H9 (cell line): ENCODE results near the gene FXYD3. TPM values are rescaled to one million over a fixed set of nuclear protein-coding genes. Genes with fewer than 3 reads are reported as not detected.

Experiments
- DNase-seq: peaks from one replicate; pipeline ENCODE4 v3.0.0-alpha.2; 2017
- H2AFZ ChIP-seq: one replicate; pipeline ENCODE4 v1.6.1; 2013; ENCODE audit warnings: mild to moderate bottlenecking, low read length, control low read depth, moderate library complexity
- H2AK5ac ChIP-seq: 2 replicates; pipeline ENCODE4 v1.6.1; 2013; ENCODE audit warnings: low read length, control low read depth, mixed read lengths; ENCODE audit not compliant: insufficient read length
- H2BK120ac ChIP-seq: one replicate; pipeline ENCODE4 v1.6.1; 2013; ENCODE audit warnings: low read depth, mild to moderate bottlenecking, low read length, control low read depth, inconsistent platforms; ENCODE audit not compliant: poor library complexity, severe bottlenecking
- H2BK12ac ChIP-seq: 2 replicates; pipeline ENCODE4 v1.6.1; 2013; ENCODE audit warnings: low read length, control low read depth, mixed read lengths, low read depth; ENCODE audit not compliant: insufficient read length
- H2BK15ac ChIP-seq: 2 replicates; pipeline ENCODE4 v1.6.1; 2013; ENCODE audit warnings: low read depth, low read length, control low read depth
- H2BK20ac ChIP-seq: one replicate; pipeline ENCODE4 v1.6.1; 2013; ENCODE audit warnings: low read depth, mild to moderate bottlenecking, low read length, control low read depth, inconsistent platforms; ENCODE audit not compliant: poor library complexity, severe bottlenecking
- H2BK5ac ChIP-seq: 2 replicates; pipeline ENCODE4 v1.6.1; 2013; ENCODE audit warnings: low read length, control low read depth, mixed read lengths; ENCODE audit not compliant: insufficient read length
- H3K14ac ChIP-seq: 2 replicates; pipeline ENCODE4 v1.6.1; 2013; ENCODE audit warnings: low read length, control low read depth; ENCODE audit not compliant: insufficient read depth
- H3K18ac ChIP-seq: 2 replicates; pipeline ENCODE4 v1.6.1; 2013; ENCODE audit warnings: low read depth, mild to moderate bottlenecking, mixed read lengths, low read length, control low read depth; ENCODE audit not compliant: insufficient read length
- H3K23ac ChIP-seq: 2 replicates; pipeline ENCODE4 v1.6.1; 2013; ENCODE audit warnings: low read length, control low read depth, mixed read lengths, low read depth; ENCODE audit not compliant: insufficient read length
- H3K23me2 ChIP-seq: 2 replicates; pipeline ENCODE4 v1.6.1; 2013; ENCODE audit warnings: low read depth, mild to moderate bottlenecking, mixed read lengths, low read length, control low read depth; ENCODE audit not compliant: insufficient read length, poor library complexity, severe bottlenecking
- H3K27ac ChIP-seq: 2 replicates; pipeline ENCODE4 v1.5.1; 2013; ENCODE audit warnings: low read length, control low read depth, mixed read lengths, low read depth; ENCODE audit not compliant: insufficient read length
- H3K27me3 ChIP-seq: 2 replicates; pipeline ENCODE4 v1.6.1; 2013; ENCODE audit warnings: low read length, control low read depth, inconsistent platforms; ENCODE audit not compliant: insufficient read depth
- H3K4ac ChIP-seq: 2 replicates; pipeline ENCODE4 v1.6.1; 2013; ENCODE audit warnings: low read depth, mild to moderate bottlenecking, control low read depth, inconsistent platforms, low read length, moderate library complexity
- H3K4me1 ChIP-seq: 2 replicates; pipeline ENCODE4 v1.6.1; 2013; ENCODE audit warnings: low read length, control low read depth, inconsistent platforms; ENCODE audit not compliant: insufficient read depth
- H3K4me2 ChIP-seq: 2 replicates; pipeline ENCODE4 v1.6.1; 2013; ENCODE audit warnings: low read length, control low read depth, mixed read lengths; ENCODE audit not compliant: insufficient read length, insufficient read depth
- H3K56ac ChIP-seq: 2 replicates; pipeline ENCODE4 v1.6.1; 2013; ENCODE audit warnings: low read depth, mild to moderate bottlenecking, mixed read lengths, low read length, control low read depth; ENCODE audit not compliant: insufficient read length
- H3K79me1 ChIP-seq: 2 replicates; pipeline ENCODE4 v1.6.1; 2013; ENCODE audit warnings: low read depth, mild to moderate bottlenecking, moderate library complexity, low read length, control low read depth, inconsistent platforms; ENCODE audit not compliant: insufficient read depth, poor library complexity, severe bottlenecking
- H3K79me2 ChIP-seq: 2 replicates; pipeline ENCODE4 v1.6.1; 2013; ENCODE audit warnings: low read length, control low read depth, inconsistent platforms; ENCODE audit not compliant: insufficient read depth
- H3K9ac ChIP-seq: 2 replicates; pipeline ENCODE4 v1.6.1; 2013; ENCODE audit warnings: low read length, control low read depth, mixed read lengths; ENCODE audit not compliant: insufficient read length; ENCODE audit errors: extremely low read depth
- H3K9me3 ChIP-seq: one replicate; pipeline ENCODE4 v1.6.1; 2013; ENCODE audit warnings: low read depth, low read length, inconsistent platforms; ENCODE audit not compliant: control insufficient read depth
- H3T11ph ChIP-seq: one replicate; pipeline ENCODE4 v1.6.1; 2013; ENCODE audit warnings: mild to moderate bottlenecking, low read length, control low read depth, inconsistent platforms
- H4K20me1 ChIP-seq: one replicate; pipeline ENCODE4 v1.6.1; 2013; ENCODE audit not compliant: control insufficient read depth, insufficient read length, insufficient read depth
- H4K5ac ChIP-seq: 2 replicates; pipeline ENCODE4 v1.6.1; 2013; ENCODE audit warnings: low read depth, mild to moderate bottlenecking, mixed read lengths, low read length, control low read depth; ENCODE audit not compliant: insufficient read length
- H4K8ac ChIP-seq: replicated peaks from 2 replicates; pipeline ENCODE4 v1.6.1; 2013; ENCODE audit warnings: low read length, control low read depth, mixed read lengths, low read depth; ENCODE audit not compliant: insufficient read length
- H4K91ac ChIP-seq: 2 replicates; pipeline ENCODE4 v1.6.1; 2013; ENCODE audit warnings: low read depth, mild to moderate bottlenecking, moderate library complexity, mixed read lengths, low read length, control low read depth; ENCODE audit not compliant: insufficient read length
- H3K27ac Mint-ChIP-seq, 3 experiments: 2 replicates in 2 of 3; 3 replicates in 1 of 3; pipeline ENCODE4 v1.8.0; 2020 to 2021; ENCODE audit warnings: mixed read lengths in 3 of 3, mild to moderate bottlenecking in 1 of 3, moderate library complexity in 1 of 3
- H3K27me3 Mint-ChIP-seq: 2 replicates; pipeline ENCODE4 v1.8.0; 2021; ENCODE audit warnings: low read depth, mild to moderate bottlenecking, moderate library complexity, mixed read lengths
- H3K36me3 Mint-ChIP-seq, 3 experiments: 2 replicates in 2 of 3; 3 replicates in 1 of 3; pipeline ENCODE4 v1.8.0; 2020 to 2021; ENCODE audit warnings: low read depth in 3 of 3, mixed read lengths in 3 of 3; ENCODE audit not compliant: insufficient read depth in 1 of 3
- H3K4me1 Mint-ChIP-seq, 2 experiments: 2 replicates each; pipeline ENCODE4 v1.8.0; 2020; ENCODE audit warnings: mixed read lengths in 2 of 2
- H3K4me3 Mint-ChIP-seq, 2 experiments: 2 replicates in 1 of 2; 3 replicates in 1 of 2; pipeline ENCODE4 v1.8.0; 2020 to 2021; ENCODE audit warnings: mild to moderate bottlenecking in 2 of 2, mixed read lengths in 2 of 2, moderate library complexity in 1 of 2
- H3K9me3 Mint-ChIP-seq, 2 experiments: 2 replicates in 1 of 2; 3 replicates in 1 of 2; pipeline ENCODE4 v1.8.0; 2020; ENCODE audit warnings: mild to moderate bottlenecking in 2 of 2, mixed read lengths in 2 of 2, moderate library complexity in 1 of 2
- WGBS: extraction: QIAGEN DNeasy Blood & Tissue Kit; methylation state at CpG from one replicate; pipeline ENCODE4 v1.1.7; 2013; ENCODE audit warnings: missing lambda C conversion rate, low lambda C conversion rate, mixed read lengths; ENCODE audit not compliant: insufficient read length; ENCODE audit errors: extremely low coverage; 5-methylcytosine and 5-hydroxymethylcytosine counted together
- total RNA-seq: library from RNA; stranded (reverse); gene quantifications from 2 replicates; pipeline ENCODE4 v1.2.1, GENCODE V29; 2021
- TF ChIP-seq, protein P1 (sequence below): fragments of 200-600 bp; sonication (generic); conservative IDR thresholded peaks from 3 replicates; pipeline ENCODE4 v1.8.0; 2021; ENCODE audit warnings: antibody characterized with exemption, mild to moderate bottlenecking

Gene FXYD3
- total RNA-seq, 1 experiment from 2014 or later: 1.5 TPM

DNA sequence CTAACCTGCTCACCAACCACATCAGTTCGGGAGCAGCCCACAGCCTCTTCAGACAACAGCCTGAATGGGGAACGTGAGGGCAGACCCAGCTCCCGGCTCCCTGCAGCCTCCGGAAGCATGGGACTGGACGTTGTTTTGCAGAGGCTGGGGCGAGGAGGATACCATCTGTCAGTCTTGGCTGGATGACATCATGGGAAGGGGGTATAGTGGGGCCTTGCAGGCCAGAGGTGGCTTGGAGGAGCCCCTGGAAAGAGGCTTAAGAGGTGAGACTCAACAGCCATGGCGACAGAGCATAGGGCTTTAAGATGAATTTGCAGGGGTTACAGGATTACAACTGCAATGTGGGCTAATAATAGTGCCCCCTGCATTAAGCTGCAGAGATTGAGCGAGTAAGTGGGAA lies 1.5 kb downstream of the FXYD3 start:
- Histone ChIP-seq H4K5ac (no peak overlapping the region), H2AK5ac (no peak overlapping the region), H3T11ph (no peak overlapping the region), H3K79me2 (no peaks in the 10 kb centered on the region), H3K56ac (no peak overlapping the region), H3K18ac (no peak overlapping the region), H2BK5ac (no peak overlapping the region), H3K9me3 (no peaks in the 10 kb centered on the region), H3K23me2 (no peaks in the 10 kb centered on the region), H3K23ac (no peak overlapping the region), H2BK12ac (no peak overlapping the region), H3K27me3 (no peaks in the 10 kb centered on the region), H2BK20ac (no peak overlapping the region), H3K14ac (no peak overlapping the region), H2BK15ac (no peak overlapping the region), H2BK120ac (no peak overlapping the region), H3K4me1 (no peaks in the 10 kb centered on the region), H3K4me2 (no peak overlapping the region), H4K20me1 (no peaks in the 10 kb centered on the region), H4K8ac (no peak overlapping the region), H3K4ac (no peak overlapping the region), H3K79me1 (no peaks in the 10 kb centered on the region), H3K9ac (no peak overlapping the region), H3K27ac (no peak overlapping the region), H2AFZ (no peak overlapping the region), H4K91ac (no peak overlapping the region)
- Mint-ChIP-seq H3K27me3 (peaks cover 9% of the 10 kb centered on the region), H3K4me1 (peaks cover 31 to 44% of the 10 kb centered on the region in 2 experiments), H3K4me3 (no peak overlapping the region), H3K9me3 (no peaks in the 10 kb centered on the region), H3K27ac (no peak overlapping the region), H3K36me3 (no peaks in the 10 kb centered on the region; a peak in 1 of 7 replicates)
- no peak for DNase-seq
- TF ChIP-seq, protein P1, sequence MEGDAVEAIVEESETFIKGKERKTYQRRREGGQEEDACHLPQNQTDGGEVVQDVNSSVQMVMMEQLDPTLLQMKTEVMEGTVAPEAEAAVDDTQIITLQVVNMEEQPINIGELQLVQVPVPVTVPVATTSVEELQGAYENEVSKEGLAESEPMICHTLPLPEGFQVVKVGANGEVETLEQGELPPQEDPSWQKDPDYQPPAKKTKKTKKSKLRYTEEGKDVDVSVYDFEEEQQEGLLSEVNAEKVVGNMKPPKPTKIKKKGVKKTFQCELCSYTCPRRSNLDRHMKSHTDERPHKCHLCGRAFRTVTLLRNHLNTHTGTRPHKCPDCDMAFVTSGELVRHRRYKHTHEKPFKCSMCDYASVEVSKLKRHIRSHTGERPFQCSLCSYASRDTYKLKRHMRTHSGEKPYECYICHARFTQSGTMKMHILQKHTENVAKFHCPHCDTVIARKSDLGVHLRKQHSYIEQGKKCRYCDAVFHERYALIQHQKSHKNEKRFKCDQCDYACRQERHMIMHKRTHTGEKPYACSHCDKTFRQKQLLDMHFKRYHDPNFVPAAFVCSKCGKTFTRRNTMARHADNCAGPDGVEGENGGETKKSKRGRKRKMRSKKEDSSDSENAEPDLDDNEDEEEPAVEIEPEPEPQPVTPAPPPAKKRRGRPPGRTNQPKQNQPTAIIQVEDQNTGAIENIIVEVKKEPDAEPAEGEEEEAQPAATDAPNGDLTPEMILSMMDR: no peak
- no CpG with 5 or more reads among the region's 8 CpGs for WGBS
